ENCODE results near the gene GLI3. TPM values are rescaled to one million over a fixed set of nuclear protein-coding genes. Genes with fewer than 3 reads are reported as not detected.

GLI3 gene
- total and polyA plus RNA-seq, 2 of the 8 experiments (the other 6 are each of a cell fraction or from before 2014, with no cell fraction given): 8.0 to 31.1 TPM

- Histone ChIP-seq H3K36me3 (ENCODE audit: control insufficient read depth in 2 of 4, insufficient read depth in 4 of 4, low read length in 3 of 4) (peaks cover 0 to 7% (median 0%) of the 10 kb centered on the region in 4 experiments; a peak in 4 of 8 replicates), H3K4me2 (ENCODE audit: insufficient read depth in 1 of 2, low read depth in 2 of 2, low read length in 2 of 2) (no peak overlapping the region), H2BK120ac (replicated peaks; ENCODE audit: low read depth, low read length) (no peak overlapping the region), H3K79me2 (ENCODE audit: control insufficient read depth in 1 of 2, insufficient read depth in 2 of 2, low read length in 2 of 2) (peaks cover 0 to 17% of the 10 kb centered on the region in 2 experiments; a peak in 1 of 4 replicates), H3K27me3 (replicated peaks in 1 of 4; ENCODE audit: control insufficient read depth in 3 of 4, extremely low read depth in 1 of 4, insufficient read depth in 3 of 4, low read length in 3 of 4) (no peaks in the 10 kb centered on the region), H4K20me1 (replicated peaks in 1 of 2; ENCODE audit: control insufficient read depth in 1 of 2, insufficient read depth in 2 of 2, low read length in 2 of 2) (peaks cover 0 to 2% of the 10 kb centered on the region in 2 experiments), H4K91ac (replicated peaks; ENCODE audit: insufficient read length, low read length) (no peak overlapping the region), H3K4me1 (replicated peaks in 1 of 4; ENCODE audit: control insufficient read depth in 3 of 4, insufficient read depth in 4 of 4, low read length in 3 of 4) (peaks cover 0 to 3% (median 0%) of the 10 kb centered on the region in 4 experiments; a peak in 1 of 7 replicates), H3K9ac (replicated peaks in 1 of 4; ENCODE audit: extremely low read depth in 1 of 4, low read depth in 3 of 4, low read length in 3 of 4) (no peak overlapping the region), H3K23me2 (ENCODE audit: low read depth, low read length) (peaks cover 3% of the 10 kb centered on the region; the same call in 1 of the 2 replicates), H3K18ac (ENCODE audit: extremely low read depth, low read length) (no peak overlapping the region), H2AFZ (ENCODE audit: low read length) (no peak overlapping the region), H2BK12ac (ENCODE audit: low read depth, low read length) (no peak overlapping the region), H3K4me3 (ENCODE audit: extremely low read depth in 1 of 4, insufficient read depth in 2 of 4, low read depth in 3 of 4, low read length in 4 of 4) (no peak overlapping the region; a peak in 1 of 8 replicates), H3K79me1 (ENCODE audit: low read depth, low read length) (no peaks in the 10 kb centered on the region; the same call in 1 of the 2 replicates), H4K8ac (ENCODE audit: extremely low read depth, insufficient read depth, low read length) (no peak overlapping the region), H2AK5ac (ENCODE audit: low read depth, low read length) (no peak overlapping the region), H3K4ac (replicated peaks; ENCODE audit: insufficient read length, low read depth, low read length) (no peak overlapping the region), H3K14ac (ENCODE audit: insufficient read length) (no peak overlapping the region), H3K23ac (ENCODE audit: insufficient read length) (no peak overlapping the region), H3K56ac (replicated peaks; ENCODE audit: insufficient read length, low read depth, low read length) (no peak overlapping the region), H3K27ac (ENCODE audit: low read depth, low read length) (no peak overlapping the region), H2BK20ac (ENCODE audit: low read length) (no peak overlapping the region), H2BK5ac (ENCODE audit: low read depth, low read length) (no peak overlapping the region), H4K5ac (ENCODE audit: insufficient read length, low read depth, low read length) (no peak overlapping the region), H2BK15ac (ENCODE audit: low read length) (no peak overlapping the region), H3K9me3 (ENCODE audit: insufficient read depth in 2 of 2, low read depth in 1 of 2, low read length in 1 of 2) (no peaks in the 10 kb centered on the region)
- WGBS, 2 experiments (ENCODE audit: extremely low coverage in 1 of 2, insufficient coverage in 1 of 2, insufficient read length in 1 of 2, insufficient replicate concordance in 2 of 2, low coverage in 1 of 2, low lambda C conversion rate in 2 of 2, missing lambda C conversion rate in 1 of 2): 90% methylated on average over 4 of the region's 4 CpGs; no CpG with 5 or more reads in 1 of the 2 experiments
- no peak for DNase-seq (ENCODE audit: low read depth in 1 of 2, low spot score in 2 of 2)
- FAIRE-seq: no peak
- CTCF ChIA-PET (ENCODE audit: partially characterized antibody): no interaction called here
- POLR2A ChIA-PET (ENCODE audit: partially characterized antibody): no interaction called here
- TF ChIP-seq TBP (IDR thresholded peaks at IDR 0.05; ENCODE audit: low read depth, low read length) (no peak), RFX5 (IDR thresholded peaks at IDR 0.05; ENCODE audit: borderline replicate concordance, low read depth, low read length) (no peak), NANOG (IDR thresholded peaks at IDR 0.05; ENCODE audit: insufficient read depth, low read depth, low read length, poor library complexity, severe bottlenecking) (no peak), EZH2 (IDR thresholded peaks at IDR 0.05; ENCODE audit: low read depth, low read length, severe bottlenecking) (no peak), HDAC2 (IDR thresholded peaks at IDR 0.05; ENCODE audit: borderline replicate concordance in 1 of 2, low read depth in 2 of 2, low read length in 2 of 2) (no peak), BCL11A (IDR thresholded peaks at IDR 0.05; ENCODE audit: low read depth in 2 of 2, low read length in 2 of 2) (no peak), CREB1 (IDR thresholded peaks at IDR 0.05) (no peak), ASH2L (IDR thresholded peaks at IDR 0.05; ENCODE audit: low read length) (no peak)
Measured at GRCh38 chr7:42181566-42181965, 55.4 kb downstream of the GLI3 start.
